ENCODE results near the gene PAFAH2.

Gene PAFAH2

DNA sequence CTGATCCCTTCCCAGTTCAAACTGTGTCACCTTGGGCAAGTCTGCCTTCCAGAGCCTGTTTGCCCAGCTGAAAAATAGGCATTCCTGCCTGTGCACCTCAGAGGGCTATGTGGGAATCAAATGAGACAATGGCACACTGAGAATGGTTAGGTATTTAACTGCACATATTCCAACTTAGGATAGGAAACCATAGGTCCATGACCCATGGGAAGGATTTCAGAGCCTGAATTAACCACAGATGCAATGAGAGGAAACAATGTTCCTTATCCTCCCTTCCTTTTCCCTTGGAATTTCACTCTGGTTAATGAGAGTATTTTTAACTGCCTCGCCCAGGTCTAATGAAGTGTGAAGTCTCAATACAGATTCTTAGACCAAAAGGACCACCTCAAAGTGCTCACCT, 12.7 kb downstream of the PAFAH2 start:
- no peak for DNase-seq (ENCODE audit: low read depth)
- H3K4me3 ChIP-seq (ENCODE audit: low read depth, low read length), result no peak overlapping the region
- TF ChIP-seq, protein P1, sequence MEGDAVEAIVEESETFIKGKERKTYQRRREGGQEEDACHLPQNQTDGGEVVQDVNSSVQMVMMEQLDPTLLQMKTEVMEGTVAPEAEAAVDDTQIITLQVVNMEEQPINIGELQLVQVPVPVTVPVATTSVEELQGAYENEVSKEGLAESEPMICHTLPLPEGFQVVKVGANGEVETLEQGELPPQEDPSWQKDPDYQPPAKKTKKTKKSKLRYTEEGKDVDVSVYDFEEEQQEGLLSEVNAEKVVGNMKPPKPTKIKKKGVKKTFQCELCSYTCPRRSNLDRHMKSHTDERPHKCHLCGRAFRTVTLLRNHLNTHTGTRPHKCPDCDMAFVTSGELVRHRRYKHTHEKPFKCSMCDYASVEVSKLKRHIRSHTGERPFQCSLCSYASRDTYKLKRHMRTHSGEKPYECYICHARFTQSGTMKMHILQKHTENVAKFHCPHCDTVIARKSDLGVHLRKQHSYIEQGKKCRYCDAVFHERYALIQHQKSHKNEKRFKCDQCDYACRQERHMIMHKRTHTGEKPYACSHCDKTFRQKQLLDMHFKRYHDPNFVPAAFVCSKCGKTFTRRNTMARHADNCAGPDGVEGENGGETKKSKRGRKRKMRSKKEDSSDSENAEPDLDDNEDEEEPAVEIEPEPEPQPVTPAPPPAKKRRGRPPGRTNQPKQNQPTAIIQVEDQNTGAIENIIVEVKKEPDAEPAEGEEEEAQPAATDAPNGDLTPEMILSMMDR (IDR thresholded peaks at IDR 0.05; ENCODE audit: insufficient read depth, low read depth, low read length, missing control alignments), result no peak

DNA sequence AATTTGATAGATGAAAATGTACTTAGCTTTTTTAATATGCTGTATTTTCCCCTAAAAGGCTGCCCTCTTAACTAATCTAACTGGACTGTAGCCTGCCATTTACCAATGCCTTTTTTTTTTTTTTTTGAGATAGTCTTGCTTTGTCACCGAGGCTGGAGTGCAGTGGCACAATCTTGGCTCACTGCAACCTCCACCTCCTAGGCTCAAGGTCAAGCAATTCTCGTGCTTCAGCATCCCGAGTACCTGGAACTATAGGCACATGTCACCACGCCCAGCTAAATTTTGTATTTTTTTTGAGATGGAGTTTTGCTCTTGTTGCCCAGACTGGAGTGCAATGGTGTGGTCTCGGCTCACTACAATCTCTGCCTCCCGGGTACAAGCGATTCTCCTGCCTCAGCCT, 18.7 kb downstream of the PAFAH2 start:
- no peak for DNase-seq (ENCODE audit: low read depth)
- TF ChIP-seq, protein P1 (IDR thresholded peaks at IDR 0.05; ENCODE audit: insufficient read depth, low read depth, low read length, missing control alignments), result no peak
- H3K4me3 ChIP-seq (ENCODE audit: low read depth, low read length), result no peak overlapping the region

DNA sequence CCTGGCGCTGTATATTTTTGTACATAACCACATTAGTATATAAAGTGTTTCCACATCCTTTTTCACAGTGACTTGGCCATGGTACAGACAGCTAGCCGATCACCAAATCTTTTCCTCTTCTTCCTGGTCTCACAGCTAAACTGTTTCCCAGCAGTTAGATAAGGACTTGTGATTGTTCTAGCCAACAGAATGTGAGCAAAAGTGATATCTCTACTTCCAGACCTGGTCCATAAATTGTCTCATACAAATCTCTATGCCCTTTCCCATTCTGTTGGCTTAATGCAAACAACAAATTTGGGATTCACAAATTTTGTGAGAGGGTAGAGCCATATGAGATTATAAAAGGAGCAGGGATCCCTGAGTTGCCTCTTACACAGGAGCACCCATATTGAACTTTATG, 19.5 kb downstream of the PAFAH2 start:
- H3K4me3 ChIP-seq (ENCODE audit: low read depth, low read length), result no peak overlapping the region
- no peak for DNase-seq (ENCODE audit: low read depth)
- TF ChIP-seq, protein P1 (IDR thresholded peaks at IDR 0.05; ENCODE audit: insufficient read depth, low read depth, low read length, missing control alignments), result no peak

DNA sequence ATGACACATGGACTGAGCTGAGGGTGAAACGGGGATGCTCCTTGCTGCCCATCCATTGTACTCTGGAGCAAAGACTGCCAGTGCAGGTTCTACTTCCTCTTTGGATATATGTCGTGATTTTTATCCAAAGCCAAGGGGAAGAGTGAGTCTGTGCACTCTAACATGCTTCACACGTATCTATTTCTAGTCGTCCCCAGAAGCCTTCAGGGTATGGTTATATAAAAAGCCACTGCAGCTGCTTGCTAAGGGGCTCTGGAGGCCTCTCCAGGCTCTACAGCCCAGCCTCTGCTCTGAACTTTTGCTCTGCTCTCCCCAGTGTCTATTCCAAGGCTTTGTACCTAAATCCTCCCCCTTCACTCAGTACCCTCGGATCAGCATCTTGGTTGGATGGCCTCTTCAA, 20.1 kb downstream of the PAFAH2 start:
- TF ChIP-seq, protein P1 (IDR thresholded peaks at IDR 0.05; ENCODE audit: insufficient read depth, low read depth, low read length, missing control alignments), result no peak
- no peak for DNase-seq (ENCODE audit: low read depth)
- no peak overlapping the region for H3K4me3 ChIP-seq (ENCODE audit: low read depth, low read length)

DNA sequence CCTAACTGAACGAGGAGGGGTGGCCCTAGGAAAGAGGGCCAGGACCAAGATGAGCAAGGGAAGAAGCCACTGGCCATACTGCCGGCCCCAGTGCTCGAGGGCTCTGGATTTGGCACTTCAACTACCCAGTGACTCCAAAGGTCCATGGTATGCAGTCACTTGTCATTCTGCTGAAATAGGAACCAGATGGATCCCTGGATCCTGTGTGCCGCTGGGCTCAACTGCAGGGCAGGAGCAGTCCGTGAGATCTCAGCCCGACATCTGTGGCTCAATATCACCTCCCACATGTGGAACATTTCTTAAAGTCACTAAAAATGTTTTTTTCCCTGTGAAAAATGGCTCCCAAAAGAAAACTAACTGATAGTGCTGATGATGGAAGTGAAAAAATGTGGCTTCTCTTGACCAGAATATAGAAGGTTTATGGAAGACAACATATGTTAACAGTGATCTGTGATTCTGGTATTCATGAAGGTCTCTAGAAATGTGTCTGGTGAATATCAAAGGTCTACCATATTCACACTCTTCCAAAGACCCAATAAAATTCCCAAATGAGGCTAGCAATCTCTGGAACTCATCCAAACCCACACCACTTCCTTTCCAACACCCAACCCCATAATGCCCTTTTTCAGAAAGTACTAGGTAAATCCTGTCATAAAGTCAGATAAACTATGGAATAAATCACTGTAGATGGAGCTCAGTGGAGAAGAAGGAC, 24.1 kb downstream of the PAFAH2 start:
- no peak for DNase-seq (ENCODE audit: low read depth)
- TF ChIP-seq, protein P1 (IDR thresholded peaks at IDR 0.05; ENCODE audit: insufficient read depth, low read depth, low read length, missing control alignments), result no peak
- H3K4me3 ChIP-seq (ENCODE audit: low read depth, low read length), result no peak overlapping the region

DNA sequence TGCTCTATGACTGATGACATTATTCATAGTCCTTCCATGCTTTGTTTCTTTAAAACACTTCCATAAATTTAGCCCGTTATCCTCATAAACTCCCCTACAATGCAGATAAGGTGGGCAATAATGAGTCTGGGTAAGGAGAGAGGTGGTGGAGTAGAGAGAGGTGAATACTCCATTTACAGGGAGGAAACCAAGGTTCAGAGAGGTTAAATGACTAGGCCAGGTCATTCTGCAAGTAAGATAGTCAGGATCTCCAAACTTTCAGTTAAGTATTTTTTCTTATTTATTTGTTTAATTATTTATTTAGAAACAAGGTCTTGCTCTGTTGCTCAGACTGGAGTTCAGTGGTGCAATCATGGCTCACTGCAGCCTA, 26.1 kb downstream of the PAFAH2 start:
- H3K4me3 ChIP-seq (ENCODE audit: low read depth, low read length), result no peak overlapping the region
- no peak for DNase-seq (ENCODE audit: low read depth)
- TF ChIP-seq, protein P1 (IDR thresholded peaks at IDR 0.05; ENCODE audit: insufficient read depth, low read depth, low read length, missing control alignments), result no peak

Data from GM12865 (cell line).